ENCODE data around the gene ABL1. TPM values are rescaled to one million over a fixed set of nuclear protein-coding genes. Genes with fewer than 3 reads are reported as not detected.

ABL1 gene
- total RNA-seq, 4 donors from 2014 or later = 90.9 to 151 (median 133) TPM

DNA sequence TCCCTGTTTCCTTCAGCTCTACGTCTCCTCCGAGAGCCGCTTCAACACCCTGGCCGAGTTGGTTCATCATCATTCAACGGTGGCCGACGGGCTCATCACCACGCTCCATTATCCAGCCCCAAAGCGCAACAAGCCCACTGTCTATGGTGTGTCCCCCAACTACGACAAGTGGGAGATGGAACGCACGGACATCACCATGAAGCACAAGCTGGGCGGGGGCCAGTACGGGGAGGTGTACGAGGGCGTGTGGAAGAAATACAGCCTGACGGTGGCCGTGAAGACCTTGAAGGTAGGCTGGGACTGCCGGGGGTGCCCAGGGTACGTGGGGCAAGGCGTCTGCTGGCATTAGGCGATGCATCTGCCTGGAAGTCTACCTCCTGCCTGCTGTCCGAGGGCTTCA is 27.7 kb downstream of the ABL1 start:
- whole genome bisulfite sequencing = 82% methylated on average over 18 of the region's 23 CpGs
- TF ChIP-seq, protein P1, sequence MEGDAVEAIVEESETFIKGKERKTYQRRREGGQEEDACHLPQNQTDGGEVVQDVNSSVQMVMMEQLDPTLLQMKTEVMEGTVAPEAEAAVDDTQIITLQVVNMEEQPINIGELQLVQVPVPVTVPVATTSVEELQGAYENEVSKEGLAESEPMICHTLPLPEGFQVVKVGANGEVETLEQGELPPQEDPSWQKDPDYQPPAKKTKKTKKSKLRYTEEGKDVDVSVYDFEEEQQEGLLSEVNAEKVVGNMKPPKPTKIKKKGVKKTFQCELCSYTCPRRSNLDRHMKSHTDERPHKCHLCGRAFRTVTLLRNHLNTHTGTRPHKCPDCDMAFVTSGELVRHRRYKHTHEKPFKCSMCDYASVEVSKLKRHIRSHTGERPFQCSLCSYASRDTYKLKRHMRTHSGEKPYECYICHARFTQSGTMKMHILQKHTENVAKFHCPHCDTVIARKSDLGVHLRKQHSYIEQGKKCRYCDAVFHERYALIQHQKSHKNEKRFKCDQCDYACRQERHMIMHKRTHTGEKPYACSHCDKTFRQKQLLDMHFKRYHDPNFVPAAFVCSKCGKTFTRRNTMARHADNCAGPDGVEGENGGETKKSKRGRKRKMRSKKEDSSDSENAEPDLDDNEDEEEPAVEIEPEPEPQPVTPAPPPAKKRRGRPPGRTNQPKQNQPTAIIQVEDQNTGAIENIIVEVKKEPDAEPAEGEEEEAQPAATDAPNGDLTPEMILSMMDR (IDR thresholded peaks at IDR 0.05) = no peak
- no peak for TF ChIP-seq POLR2AphosphoS5 (IDR thresholded peaks at IDR 0.05)
- no peak for TF ChIP-seq EP300 (IDR thresholded peaks at IDR 0.05)
- TF ChIP-seq POLR2A (IDR thresholded peaks at IDR 0.05; ENCODE audit: low read depth) = no peak
- Histone ChIP-seq H3K4me1 (peaks cover 54 to 100% (median 94%) of the 10 kb centered on the region in 4 donors), H3K36me3 (peaks cover 10 to 49% (median 34%) of the 10 kb centered on the region in 4 donors), H3K4me3 (no peak overlapping the region), H3K27me3 (no peaks in the 10 kb centered on the region), H3K27ac (replicated peaks in 1 of 4) (peak overlapping the region; percentile 76 to 84 (median 82)), H3K9me3 (no peaks in the 10 kb centered on the region)
- intact Hi-C loops (cut with DNase I) = loop anchor here (2.0 kb wide), 2 partner anchors 92 to 156 kb away; no protein-coding TSS in a partner anchor
- DNase-seq (ENCODE audit: extremely low spot score) = no peak

DNA sequence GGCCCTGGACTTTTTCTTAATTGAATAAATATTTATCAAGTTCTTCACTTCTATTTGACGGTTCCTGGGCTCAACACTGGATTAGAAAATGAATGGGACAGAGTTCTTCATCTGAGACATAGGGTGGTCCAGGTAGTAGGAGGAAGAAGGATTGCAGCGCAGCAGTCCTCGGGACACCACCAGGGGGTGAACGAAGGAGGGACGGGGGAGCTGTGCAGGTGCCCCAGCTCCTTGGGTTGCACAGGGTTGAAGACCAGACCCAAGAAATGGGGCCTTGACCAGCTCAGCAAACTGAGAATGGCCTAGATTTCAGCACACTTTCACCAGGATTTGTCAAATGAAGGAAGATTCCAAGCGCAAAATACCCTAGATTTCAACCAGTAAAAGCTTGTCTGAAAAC is 29.5 kb downstream of the ABL1 start:
- peaks cover 10 to 50% (median 36%) of the 10 kb centered on the region in 4 donors for H3K36me3 ChIP-seq
- TF ChIP-seq POLR2A (IDR thresholded peaks at IDR 0.05; ENCODE audit: low read depth) (no peak), EP300 (IDR thresholded peaks at IDR 0.05) (no peak), POLR2AphosphoS5 (IDR thresholded peaks at IDR 0.05) (no peak)
- TF ChIP-seq, protein P1 (IDR thresholded peaks at IDR 0.05) = peak in 2 of 3 experiments; percentile 3 to 4
- H3K9me3 ChIP-seq = no peaks in the 10 kb centered on the region
- WGBS = 50% methylated on average over 6 of the region's 6 CpGs
- peak overlapping the region in 2 of 4 donors; percentile 45 to 83 for H3K27ac ChIP-seq (replicated peaks in 1 of 4)
- no peak overlapping the region for H3K4me3 ChIP-seq
- no peaks in the 10 kb centered on the region for H3K27me3 ChIP-seq
- no peak for DNase-seq (ENCODE audit: extremely low spot score)
- H3K4me1 ChIP-seq = peaks cover 49 to 100% (median 93%) of the 10 kb centered on the region in 4 donors
- intact Hi-C loops (cut with DNase I) = loop anchor here (2.0 kb wide), 1 partner anchor 76 kb away; no protein-coding TSS in a partner anchor

DNA sequence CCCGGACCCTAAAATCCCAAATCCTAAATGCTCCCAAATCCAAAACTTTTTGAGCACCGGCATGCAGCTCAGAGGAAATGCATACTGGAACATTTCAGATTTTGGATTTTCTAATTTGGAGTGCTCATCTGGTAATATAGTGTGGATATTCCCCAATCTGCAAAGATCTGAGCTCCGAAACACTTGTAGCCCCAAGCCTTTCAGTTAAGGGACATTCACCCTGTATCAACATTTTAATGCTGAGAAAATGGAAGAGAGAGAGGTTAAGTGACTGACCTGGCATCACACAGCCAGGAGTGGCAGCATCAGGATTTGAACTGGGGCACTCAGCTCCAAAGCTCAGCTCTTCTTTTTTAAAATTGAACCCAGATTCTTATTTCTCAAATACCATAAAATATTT is 30.9 kb downstream of the ABL1 start:
- H3K36me3 ChIP-seq = peaks cover 10 to 52% (median 41%) of the 10 kb centered on the region in 4 donors
- WGBS = 97% methylated on average over 3 of the region's 3 CpGs
- H3K9me3 ChIP-seq = no peaks in the 10 kb centered on the region
- DNase-seq (ENCODE audit: extremely low spot score) = no peak
- TF ChIP-seq POLR2A (IDR thresholded peaks at IDR 0.05; ENCODE audit: low read depth) = no peak
- TF ChIP-seq, protein P1 (IDR thresholded peaks at IDR 0.05) = no peak
- TF ChIP-seq POLR2AphosphoS5 (IDR thresholded peaks at IDR 0.05) = no peak
- TF ChIP-seq EP300 (IDR thresholded peaks at IDR 0.05) = no peak
- H3K27me3 ChIP-seq = no peaks in the 10 kb centered on the region
- no peak overlapping the region for H3K4me3 ChIP-seq
- H3K27ac ChIP-seq (replicated peaks in 1 of 4) = peak overlapping the region in 3 of 4 donors; percentile 6 to 63 (median 10)
- intact Hi-C loops (cut with DNase I) = loop anchor here (2.0 to 5.0 kb wide), 2 partner anchors 75 to 181 kb away; no protein-coding TSS in a partner anchor
- H3K4me1 ChIP-seq = peaks cover 47 to 100% (median 93%) of the 10 kb centered on the region in 4 donors

DNA sequence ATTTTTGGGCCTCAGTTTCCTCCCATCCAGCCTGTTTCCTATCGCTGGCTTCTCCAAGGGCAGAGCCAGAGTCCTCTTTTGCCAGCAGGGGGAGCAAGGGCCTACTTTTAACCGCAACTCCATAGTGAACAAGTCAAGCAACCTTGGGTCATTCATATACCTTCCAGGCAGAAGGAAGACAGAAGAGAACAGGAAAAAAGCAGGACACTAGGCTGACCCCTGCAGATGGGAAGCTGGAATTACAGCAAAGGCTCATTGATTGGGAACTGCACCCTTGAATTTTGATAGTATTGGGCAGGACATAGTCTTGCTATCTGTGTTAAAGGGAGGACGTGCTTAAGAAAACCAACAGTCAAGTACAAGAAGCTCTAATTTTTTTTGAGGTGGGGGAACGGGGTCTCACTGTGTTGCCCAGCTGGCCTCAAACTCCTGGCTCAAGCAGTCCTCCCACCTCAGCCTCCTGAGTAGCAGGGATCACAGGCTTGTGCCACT is 31.5 kb downstream of the ABL1 start:
- Histone ChIP-seq H3K27me3 (no peaks in the 10 kb centered on the region), H3K4me3 (no peak overlapping the region), H3K36me3 (peaks cover 10 to 58% (median 44%) of the 10 kb centered on the region in 4 donors), H3K9me3 (no peaks in the 10 kb centered on the region), H3K4me1 (peaks cover 47 to 100% (median 93%) of the 10 kb centered on the region in 4 donors), H3K27ac (replicated peaks in 1 of 4) (peak overlapping the region in 3 of 4 donors; percentile 10 to 63 (median 10))
- DNase-seq (ENCODE audit: extremely low spot score) = no peak
- intact Hi-C loops (cut with DNase I) = loop anchor here (5.0 kb wide), 1 partner anchor 181 kb away; no protein-coding TSS in a partner anchor
- TF ChIP-seq POLR2A (IDR thresholded peaks at IDR 0.05; ENCODE audit: low read depth) (no peak), POLR2AphosphoS5 (IDR thresholded peaks at IDR 0.05) (peak in 1 of 2 donors; percentile 36)
- TF ChIP-seq, protein P1 (IDR thresholded peaks at IDR 0.05) = peak; percentile 77 to 88 (median 79)
- WGBS = 44% methylated on average over 4 of the region's 4 CpGs
